ENCODE data around the gene PRKCB. TPM values are rescaled to one million over a fixed set of nuclear protein-coding genes. Genes with fewer than 3 reads are reported as not detected.

The PRKCB gene
- total and polyA plus RNA-seq, 2 of the 8 experiments (the other 6 are each of a cell fraction or from before 2014, with no cell fraction given), result 7.1 to 12.1 TPM

DNA sequence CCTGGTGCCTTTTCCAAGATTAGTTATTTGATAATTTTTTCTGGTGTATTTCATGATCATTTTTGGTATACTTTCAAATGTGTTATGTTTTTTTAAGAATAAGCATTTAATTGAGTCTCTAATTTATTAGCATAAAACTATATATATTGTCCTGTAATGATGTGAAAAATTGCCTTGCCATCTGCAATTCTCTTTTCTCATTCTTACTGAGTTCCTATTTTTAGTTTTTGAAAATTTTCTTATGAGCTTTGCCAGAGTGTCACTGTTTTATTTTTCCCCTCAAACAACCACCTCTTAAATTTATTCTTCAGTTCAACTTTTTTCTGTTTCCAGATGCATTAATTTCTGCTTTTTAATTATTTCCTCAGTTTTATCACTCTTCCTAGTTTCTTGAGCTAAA lies 59.3 kb downstream of the PRKCB start:
- H4K5ac ChIP-seq (ENCODE audit: insufficient read length, low read depth, low read length), result no peak overlapping the region
- H3K18ac ChIP-seq (ENCODE audit: extremely low read depth, low read length), result no peak overlapping the region
- no peaks in the 10 kb centered on the region for H3K36me3 ChIP-seq (ENCODE audit: control insufficient read depth in 2 of 4, insufficient read depth in 4 of 4, low read length in 3 of 4)
- H3K79me1 ChIP-seq (ENCODE audit: low read depth, low read length), result no peaks in the 10 kb centered on the region
- no peak overlapping the region for H3K14ac ChIP-seq (ENCODE audit: insufficient read length)
- no peaks in the 10 kb centered on the region for H4K20me1 ChIP-seq (replicated peaks in 1 of 2; ENCODE audit: control insufficient read depth in 1 of 2, insufficient read depth in 2 of 2, low read length in 2 of 2)
- H2BK15ac ChIP-seq (ENCODE audit: low read length), result no peak overlapping the region
- no peak overlapping the region for H2BK5ac ChIP-seq (ENCODE audit: low read depth, low read length)
- H3K27me3 ChIP-seq (replicated peaks in 1 of 4; ENCODE audit: control insufficient read depth in 3 of 4, extremely low read depth in 1 of 4, insufficient read depth in 3 of 4, low read length in 3 of 4), result no peaks in the 10 kb centered on the region
- no peak overlapping the region for H3K9ac ChIP-seq (replicated peaks in 1 of 4; ENCODE audit: extremely low read depth in 1 of 4, low read depth in 3 of 4, low read length in 3 of 4)
- H2BK120ac ChIP-seq (replicated peaks; ENCODE audit: low read depth, low read length), result no peak overlapping the region
- H2BK12ac ChIP-seq (ENCODE audit: low read depth, low read length), result no peak overlapping the region
- H3K79me2 ChIP-seq (ENCODE audit: control insufficient read depth in 1 of 2, insufficient read depth in 2 of 2, low read length in 2 of 2), result no peaks in the 10 kb centered on the region
- no peak overlapping the region for H3K4me2 ChIP-seq (ENCODE audit: insufficient read depth in 1 of 2, low read depth in 2 of 2, low read length in 2 of 2)
- no peak overlapping the region for H3K4ac ChIP-seq (replicated peaks; ENCODE audit: insufficient read length, low read depth, low read length)
- DNase-seq (ENCODE audit: low read depth in 1 of 2, low spot score in 2 of 2), result no peak
- H3K23ac ChIP-seq (ENCODE audit: insufficient read length), result no peak overlapping the region
- H3K27ac ChIP-seq (ENCODE audit: low read depth, low read length), result no peak overlapping the region
- CTCF ChIA-PET (ENCODE audit: partially characterized antibody), result interaction anchor here (1.3 kb wide), 1 partner anchor 18 kb away, joined by 3 read pairs; no protein-coding TSS in a partner anchor
- H2AK5ac ChIP-seq (ENCODE audit: low read depth, low read length), result no peak overlapping the region
- peaks cover 2% of the 10 kb centered on the region; the same call in 1 of the 2 replicates for H3K23me2 ChIP-seq (ENCODE audit: low read depth, low read length)
- H3K4me1 ChIP-seq (replicated peaks in 1 of 4; ENCODE audit: control insufficient read depth in 3 of 4, insufficient read depth in 4 of 4, low read length in 3 of 4), result no peaks in the 10 kb centered on the region
- H4K91ac ChIP-seq (replicated peaks; ENCODE audit: insufficient read length, low read length), result no peak overlapping the region
- H3K56ac ChIP-seq (replicated peaks; ENCODE audit: insufficient read length, low read depth, low read length), result no peak overlapping the region
- no peak overlapping the region for H2AFZ ChIP-seq (ENCODE audit: low read length)
- no peak for FAIRE-seq
- H3K4me3 ChIP-seq (ENCODE audit: extremely low read depth in 1 of 4, insufficient read depth in 2 of 4, low read depth in 3 of 4, low read length in 4 of 4), result no peak overlapping the region
- no peak overlapping the region for H2BK20ac ChIP-seq (ENCODE audit: low read length)
- H3K9me3 ChIP-seq (ENCODE audit: insufficient read depth in 2 of 2, low read depth in 1 of 2, low read length in 1 of 2), result no peaks in the 10 kb centered on the region
- POLR2A ChIA-PET (ENCODE audit: partially characterized antibody), result no interaction called here
- no peak overlapping the region for H4K8ac ChIP-seq (ENCODE audit: extremely low read depth, insufficient read depth, low read length)
- TF ChIP-seq SRF (IDR thresholded peaks at IDR 0.05; ENCODE audit: low read depth, low read length) (no peak), NANOG (IDR thresholded peaks at IDR 0.05; ENCODE audit: insufficient read depth, low read depth, low read length, poor library complexity, severe bottlenecking) (no peak), SP2 (IDR thresholded peaks at IDR 0.05; ENCODE audit: low read length) (no peak), CTCF (IDR thresholded peaks at IDR 0.05; ENCODE audit: control extremely low read depth in 1 of 3, insufficient read depth in 1 of 3, low read depth in 1 of 3, low read length in 3 of 3) (no peak), CHD1 (IDR thresholded peaks at IDR 0.05; ENCODE audit: low read depth, low read length) (no peak), RAD21 (IDR thresholded peaks at IDR 0.05 in 1 of 2, conservative IDR thresholded peaks at IDR 0.05 in 1 of 2; ENCODE audit: low read depth in 2 of 2, low read length in 2 of 2) (no peak)
- TF ChIP-seq, protein P1, sequence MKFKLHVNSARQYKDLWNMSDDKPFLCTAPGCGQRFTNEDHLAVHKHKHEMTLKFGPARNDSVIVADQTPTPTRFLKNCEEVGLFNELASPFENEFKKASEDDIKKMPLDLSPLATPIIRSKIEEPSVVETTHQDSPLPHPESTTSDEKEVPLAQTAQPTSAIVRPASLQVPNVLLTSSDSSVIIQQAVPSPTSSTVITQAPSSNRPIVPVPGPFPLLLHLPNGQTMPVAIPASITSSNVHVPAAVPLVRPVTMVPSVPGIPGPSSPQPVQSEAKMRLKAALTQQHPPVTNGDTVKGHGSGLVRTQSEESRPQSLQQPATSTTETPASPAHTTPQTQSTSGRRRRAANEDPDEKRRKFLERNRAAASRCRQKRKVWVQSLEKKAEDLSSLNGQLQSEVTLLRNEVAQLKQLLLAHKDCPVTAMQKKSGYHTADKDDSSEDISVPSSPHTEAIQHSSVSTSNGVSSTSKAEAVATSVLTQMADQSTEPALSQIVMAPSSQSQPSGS (IDR thresholded peaks at IDR 0.05; ENCODE audit: low read length), result no peak
